Stimulated activated CD4-positive, alpha-beta T cell treated with anti-CD3 and anti-CD28 coated beads, Interleukin-1b, Interleukin-23, amount 100 ng/mL, for 1 hour (primary cell): Measurements from ENCODE around the gene TTYH3.
"Not testable (repeated sequence)": the region's sequence is repeated elsewhere in the genome, so short reads cannot be mapped to it uniquely, and the experiment has no call there.

Source experiments
- DNase-seq, 2 donors: peaks; one replicate each; pipeline ENCODE4 v3.0.0-alpha.2; 2020; ENCODE audit warnings: low read depth in 2 of 2

Gene TTYH3

GRCh38 chr7:2602406-2603043 is 29.3 kb upstream of the TTYH3 start:
- DNase-seq = no peak

GRCh38 chr7:2603044-2603965 is 28.5 kb upstream of the TTYH3 start:
- DNase-seq = no peak

- no peak for DNase-seq
These were observed 27.1 kb upstream of the TTYH3 start for GRCh38 chr7:2604608-2605174.

GRCh38 chr7:2605608-2606538 is 25.9 kb upstream of the TTYH3 start:
- DNase-seq = no peak

- DNase-seq = no peak
These were observed 25.2 kb upstream of the TTYH3 start for GRCh38 chr7:2606539-2606936.

GRCh38 chr7:2607122-2607922 is 24.5 kb upstream of the TTYH3 start:
- DNase-seq = no peak

- DNase-seq = no peak
These were observed 23.6 kb upstream of the TTYH3 start for GRCh38 chr7:2607923-2608904.

- no peak for DNase-seq
These were observed 22.8 kb upstream of the TTYH3 start for GRCh38 chr7:2608921-2609411.

- not testable (repeated sequence) for DNase-seq
These were observed 22.1 kb upstream of the TTYH3 start for GRCh38 chr7:2609646-2610045.

GRCh38 chr7:2610466-2610865 is 21.3 kb upstream of the TTYH3 start:
- no peak for DNase-seq

- DNase-seq = no peak
These were observed 20.9 kb upstream of the TTYH3 start for GRCh38 chr7:2610898-2611297.

- DNase-seq = no peak
These were observed 20.4 kb upstream of the TTYH3 start for GRCh38 chr7:2611401-2611800.

- DNase-seq = no peak
These were observed 19.9 kb upstream of the TTYH3 start for GRCh38 chr7:2611922-2612321.

- no peak for DNase-seq
These were observed 19.2 kb upstream of the TTYH3 start for GRCh38 chr7:2612445-2613097.

GRCh38 chr7:2613098-2613930 is 18.5 kb upstream of the TTYH3 start:
- no peak for DNase-seq

- no peak for DNase-seq
These were observed 17.7 kb upstream of the TTYH3 start for GRCh38 chr7:2613931-2614600.

GRCh38 chr7:2614631-2615330 is 17.0 kb upstream of the TTYH3 start:
- no peak for DNase-seq
